ENCODE data around the gene LOX.

Gene LOX

GRCh38 chr5:122051569-122051968 is 26.5 kb downstream of the LOX start:
- no peak for DNase-seq

GRCh38 chr5:122050959-122051358 is 27.1 kb downstream of the LOX start:
- no peak for DNase-seq

- no peak for DNase-seq
These were observed 37.3 kb downstream of the LOX start for GRCh38 chr5:122040636-122041302.

GRCh38 chr5:122036326-122036725 is 41.7 kb downstream of the LOX start:
- DNase-seq: no peak

GRCh38 chr5:122035913-122036312 is 42.1 kb downstream of the LOX start:
- DNase-seq: peak; percentile 62

- no peak for DNase-seq
These were observed 46.2 kb downstream of the LOX start for GRCh38 chr5:122031836-122032235.

- DNase-seq: no peak
These were observed 47.8 kb downstream of the LOX start for GRCh38 chr5:122030251-122030650.

- DNase-seq: no peak
These were observed 48.2 kb downstream of the LOX start for GRCh38 chr5:122029818-122030217.

- no peak for DNase-seq
These were observed 55.1 kb downstream of the LOX start for GRCh38 chr5:122022966-122023365.

- DNase-seq: no peak
These were observed 58.0 kb downstream of the LOX start for GRCh38 chr5:122019919-122020590.

GRCh38 chr5:122015471-122015870 is 62.6 kb downstream of the LOX start:
- no peak for DNase-seq

GRCh38 chr5:122014236-122014935 is 63.7 kb downstream of the LOX start:
- no peak for DNase-seq

Data from NCI-H226 (cell line).